ENCODE data around the gene CD5L. TPM values are rescaled to one million over a fixed set of nuclear protein-coding genes. Genes with fewer than 3 reads are reported as not detected.

The CD5L gene
- total RNA-seq, 2 donors from 2014 or later = not detected

- Histone ChIP-seq H3K27ac (no peak overlapping the region), H3K27me3 (replicated peaks; ENCODE audit: insufficient read depth) (no peaks in the 10 kb centered on the region), H3K36me3 (no peaks in the 10 kb centered on the region), H3K4me1 (replicated peaks) (no peaks in the 10 kb centered on the region), H3K4me3 (no peak overlapping the region), H3K9me3 (no peaks in the 10 kb centered on the region)
- intact Hi-C loops (cut with DNase I) = no loop called here
- no peak for DNase-seq (ENCODE audit: low spot score)
- no peak for TF ChIP-seq CTCF (IDR thresholded peaks at IDR 0.05)
- no peak for TF ChIP-seq POLR2AphosphoS5 (IDR thresholded peaks at IDR 0.05)
- TF ChIP-seq POLR2A (IDR thresholded peaks at IDR 0.05) = no peak
- 83% methylated on average over 2 of the region's 2 CpGs for WGBS
Measured at GRCh38 chr1:157849229-157849875, 7.7 kb upstream of the CD5L start.

GRCh38 chr1:157844089-157844830 lies 2.7 kb upstream of the CD5L start:
- Histone ChIP-seq H3K4me1 (replicated peaks) (no peaks in the 10 kb centered on the region), H3K9me3 (no peaks in the 10 kb centered on the region), H3K27me3 (replicated peaks; ENCODE audit: insufficient read depth) (no peaks in the 10 kb centered on the region), H3K27ac (no peak overlapping the region), H3K4me3 (no peak overlapping the region), H3K36me3 (no peaks in the 10 kb centered on the region)
- TF ChIP-seq CTCF (IDR thresholded peaks at IDR 0.05) = no peak
- no peak for TF ChIP-seq POLR2AphosphoS5 (IDR thresholded peaks at IDR 0.05)
- TF ChIP-seq POLR2A (IDR thresholded peaks at IDR 0.05) = no peak
- intact Hi-C loops (cut with DNase I) = no loop called here
- 72% methylated on average over 4 of the region's 4 CpGs for WGBS
- DNase-seq (ENCODE audit: low spot score) = no peak

- WGBS = 88% methylated on average over 1 of the region's 1 CpG
- Histone ChIP-seq H3K27ac (no peak overlapping the region), H3K4me3 (no peak overlapping the region), H3K9me3 (no peaks in the 10 kb centered on the region), H3K36me3 (no peaks in the 10 kb centered on the region), H3K27me3 (replicated peaks; ENCODE audit: insufficient read depth) (no peaks in the 10 kb centered on the region), H3K4me1 (replicated peaks) (no peaks in the 10 kb centered on the region)
- TF ChIP-seq POLR2A (IDR thresholded peaks at IDR 0.05) (no peak), POLR2AphosphoS5 (IDR thresholded peaks at IDR 0.05) (no peak), CTCF (IDR thresholded peaks at IDR 0.05) (no peak)
- DNase-seq (ENCODE audit: low spot score) = no peak
- intact Hi-C loops (cut with DNase I) = no loop called here
Measured at GRCh38 chr1:157842939-157843338, 1.3 kb upstream of the CD5L start.

- TF ChIP-seq POLR2A (IDR thresholded peaks at IDR 0.05) (no peak), CTCF (IDR thresholded peaks at IDR 0.05) (no peak)
- Histone ChIP-seq H3K36me3 (no peaks in the 10 kb centered on the region), H3K9me3 (no peaks in the 10 kb centered on the region), H3K4me1 (replicated peaks) (no peaks in the 10 kb centered on the region), H3K27ac (no peak overlapping the region), H3K27me3 (replicated peaks; ENCODE audit: insufficient read depth) (no peaks in the 10 kb centered on the region), H3K4me3 (no peak overlapping the region)
- intact Hi-C loops (cut with DNase I) = no loop called here
- no peak for DNase-seq (ENCODE audit: low spot score)
Measured at GRCh38 chr1:157838966-157839365, 2.6 kb downstream of the CD5L start.

- no peak overlapping the region for H3K4me3 ChIP-seq
- no peak for TF ChIP-seq CTCF (IDR thresholded peaks at IDR 0.05)
- no peak for TF ChIP-seq POLR2A (IDR thresholded peaks at IDR 0.05)
- no peak for TF ChIP-seq POLR2AphosphoS5 (IDR thresholded peaks at IDR 0.05)
- H3K27me3 ChIP-seq (replicated peaks; ENCODE audit: insufficient read depth) = no peaks in the 10 kb centered on the region
- 75% methylated on average over 12 of the region's 12 CpGs for WGBS
- intact Hi-C loops (cut with DNase I) = no loop called here
- no peaks in the 10 kb centered on the region for H3K36me3 ChIP-seq
- no peak overlapping the region for H3K27ac ChIP-seq
- DNase-seq (ENCODE audit: low spot score) = no peak
- no peaks in the 10 kb centered on the region for H3K9me3 ChIP-seq
- H3K4me1 ChIP-seq (replicated peaks) = no peaks in the 10 kb centered on the region
Measured at GRCh38 chr1:157834430-157834829, 7.2 kb downstream of the CD5L start.

All from prostate gland (tissue), 2 donors.